Ectodermal cell (in vitro differentiated cells): ENCODE measurements around the gene TTLL5.

Source experiments
- H3K27ac ChIP-seq: 2 replicates; pipeline ENCODE4 v1.7.0; 2013; ENCODE audit warnings: mild to moderate bottlenecking, low read depth, low read length; ENCODE audit not compliant: insufficient read depth, poor library complexity, severe bottlenecking
- H3K27me3 ChIP-seq: 2 replicates; pipeline ENCODE4 v1.7.0; 2013; ENCODE audit warnings: mild to moderate bottlenecking, low read length; ENCODE audit not compliant: insufficient read depth, control insufficient read depth, poor library complexity, severe bottlenecking
- H3K36me3 ChIP-seq: one replicate; pipeline ENCODE4 v1.7.0; 2013; ENCODE audit warnings: low read length; ENCODE audit not compliant: control insufficient read depth, insufficient read depth
- H3K4me1 ChIP-seq: one replicate; pipeline ENCODE4 v1.7.0; 2013; ENCODE audit warnings: low read length; ENCODE audit not compliant: control insufficient read depth, insufficient read depth
- H3K4me3 ChIP-seq: 2 replicates; pipeline ENCODE4 v1.7.0; 2013; ENCODE audit warnings: low read depth, low read length, control low read depth; ENCODE audit not compliant: insufficient read depth
- H3K9me3 ChIP-seq: 2 replicates; pipeline ENCODE4 v1.7.0; 2013; ENCODE audit warnings: mild to moderate bottlenecking, low read length, moderate library complexity; ENCODE audit not compliant: control insufficient read depth
- WGBS, 2 experiments: methylation state at CpG; one replicate each; pipeline ENCODE4 v1.1.7; 2013; ENCODE audit warnings: missing lambda C conversion rate in 2 of 2; 5-methylcytosine and 5-hydroxymethylcytosine counted together

TTLL5 gene

DNA sequence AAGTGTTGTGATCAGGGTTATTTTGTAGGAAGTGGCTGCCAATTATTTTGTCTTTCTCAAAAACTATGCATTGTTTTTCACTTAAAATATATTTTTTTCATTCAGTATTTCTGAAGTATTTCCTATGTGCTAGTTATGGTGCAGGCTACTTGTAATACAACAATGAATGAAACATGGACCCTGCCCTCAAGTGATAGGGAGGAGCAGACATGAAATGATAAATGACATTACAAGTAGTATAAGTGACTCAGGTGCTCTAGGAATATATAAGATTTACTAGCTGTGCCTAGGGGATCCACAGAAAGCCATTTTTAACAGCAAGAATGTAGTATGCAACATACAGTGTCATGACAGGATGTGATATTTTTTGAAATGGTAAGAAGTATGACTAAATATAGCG lies 65.3 kb downstream of the TTLL5 start:
- no peak overlapping the region for H3K4me3 ChIP-seq
- H3K9me3 ChIP-seq = no peaks in the 10 kb centered on the region
- no peaks in the 10 kb centered on the region for H3K4me1 ChIP-seq
- no peaks in the 10 kb centered on the region for H3K27me3 ChIP-seq
- H3K36me3 ChIP-seq = peaks cover 15% of the 10 kb centered on the region
- WGBS, 2 experiments = 82 to 94% methylated on average over 1 of the region's 1 CpG
- no peak overlapping the region for H3K27ac ChIP-seq

DNA sequence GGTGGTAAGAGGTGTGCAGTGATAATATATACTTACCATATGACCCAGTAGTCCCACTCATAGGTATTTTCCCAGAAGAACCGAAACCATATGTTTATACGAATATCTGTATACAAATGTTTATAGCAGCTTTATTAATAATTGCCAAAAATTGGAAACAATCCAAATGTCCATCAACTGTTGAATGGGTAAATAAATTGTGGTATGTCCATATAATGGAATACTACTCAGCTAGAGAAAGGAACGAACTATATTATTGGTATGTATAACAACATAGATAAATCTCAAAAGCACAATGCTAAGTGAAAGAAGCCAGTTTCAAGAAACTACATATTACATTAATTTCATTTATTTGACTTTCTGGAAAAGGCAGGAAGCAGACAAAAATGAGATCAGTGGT lies 66.1 kb downstream of the TTLL5 start:
- Histone ChIP-seq H3K9me3 (no peaks in the 10 kb centered on the region), H3K4me1 (no peaks in the 10 kb centered on the region), H3K36me3 (peaks cover 11% of the 10 kb centered on the region), H3K4me3 (no peak overlapping the region), H3K27ac (no peak overlapping the region), H3K27me3 (no peaks in the 10 kb centered on the region)
- no CpG with 5 or more reads among the region's 3 CpGs for WGBS, 2 experiments

DNA sequence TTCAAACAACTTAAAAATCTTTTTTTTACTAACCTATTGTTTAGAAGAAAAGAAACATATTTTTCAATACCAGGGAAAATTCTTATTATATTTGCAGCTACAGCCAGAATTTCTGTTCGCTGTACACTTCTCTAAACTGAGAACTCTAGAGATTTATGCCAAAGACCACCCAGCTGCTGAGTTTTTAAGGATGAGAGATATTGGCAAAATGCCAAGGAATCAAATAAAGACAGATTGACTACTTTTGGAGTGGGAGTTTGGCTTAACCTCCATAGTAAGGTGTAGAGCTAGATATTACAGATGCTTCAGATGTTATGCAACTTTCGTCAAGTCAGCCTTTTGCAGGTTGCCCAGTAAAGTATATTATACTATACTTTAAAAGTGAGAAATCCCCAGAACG lies 71.8 kb downstream of the TTLL5 start:
- Histone ChIP-seq H3K4me1 (no peaks in the 10 kb centered on the region), H3K36me3 (peaks cover 5% of the 10 kb centered on the region), H3K27me3 (no peaks in the 10 kb centered on the region), H3K9me3 (no peaks in the 10 kb centered on the region), H3K4me3 (no peak overlapping the region), H3K27ac (no peak overlapping the region)
- WGBS, 2 experiments = 99 to 100% methylated on average over 2 to 3 of the region's 3 CpGs

DNA sequence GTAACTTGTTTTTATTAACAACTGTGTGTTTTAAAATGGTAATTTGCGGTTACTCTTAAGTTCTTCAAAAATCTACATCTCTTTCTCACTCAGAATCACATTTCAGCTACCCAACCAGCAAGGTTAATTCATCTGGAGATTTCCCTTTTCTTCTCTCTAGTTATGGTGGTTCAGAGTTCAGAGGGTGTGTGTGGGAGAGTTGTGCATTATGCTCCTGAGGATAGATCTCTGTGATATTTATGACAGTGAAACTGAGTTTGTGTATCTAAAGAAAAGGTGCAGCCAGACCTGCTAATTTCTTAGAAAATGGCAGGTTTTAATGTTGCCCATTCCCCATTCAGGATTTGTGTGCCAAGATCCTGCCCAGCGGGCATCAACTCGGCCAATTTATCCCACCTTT lies 73.8 kb downstream of the TTLL5 start:
- Histone ChIP-seq H3K36me3 (peaks cover 5% of the 10 kb centered on the region), H3K27ac (no peak overlapping the region), H3K4me1 (no peaks in the 10 kb centered on the region), H3K9me3 (no peaks in the 10 kb centered on the region), H3K27me3 (no peaks in the 10 kb centered on the region), H3K4me3 (no peak overlapping the region)
- 94 to 95% methylated on average over 2 of the region's 3 CpGs for WGBS, 2 experiments

DNA sequence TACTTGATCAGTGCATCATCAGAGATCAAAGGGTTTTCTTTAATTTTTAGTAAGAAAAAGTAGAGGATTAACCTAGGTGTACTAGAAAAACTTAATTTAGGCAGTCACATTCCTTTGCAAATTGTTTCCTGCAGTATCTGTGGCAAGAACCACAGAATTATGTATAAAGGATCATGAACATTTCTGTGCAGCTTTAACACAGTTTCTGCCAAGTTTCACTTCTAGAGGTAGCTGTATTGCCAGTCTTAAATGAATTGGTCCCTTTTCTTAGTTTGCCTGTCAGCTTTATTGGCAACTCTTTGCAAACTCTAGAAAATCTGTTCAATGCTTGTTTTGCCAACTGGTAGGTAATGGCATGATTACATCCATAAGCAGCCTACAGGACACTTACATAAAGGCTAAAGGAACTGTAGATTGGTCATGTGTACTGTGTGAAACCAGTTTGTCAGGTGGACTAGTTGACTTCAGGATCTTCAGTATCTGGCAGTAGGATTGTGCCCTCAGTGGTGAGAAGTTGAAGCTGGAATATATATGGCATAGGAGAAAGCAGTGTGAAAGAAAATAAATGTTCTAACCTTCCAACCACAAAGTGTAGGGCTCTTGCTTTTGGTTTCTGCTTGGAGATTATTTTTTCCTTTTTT lies 75.9 kb downstream of the TTLL5 start:
- no peaks in the 10 kb centered on the region for H3K9me3 ChIP-seq
- peaks cover 5% of the 10 kb centered on the region for H3K36me3 ChIP-seq
- H3K27ac ChIP-seq = no peak overlapping the region
- no peak overlapping the region for H3K4me3 ChIP-seq
- H3K4me1 ChIP-seq = no peaks in the 10 kb centered on the region
- no peaks in the 10 kb centered on the region for H3K27me3 ChIP-seq

DNA sequence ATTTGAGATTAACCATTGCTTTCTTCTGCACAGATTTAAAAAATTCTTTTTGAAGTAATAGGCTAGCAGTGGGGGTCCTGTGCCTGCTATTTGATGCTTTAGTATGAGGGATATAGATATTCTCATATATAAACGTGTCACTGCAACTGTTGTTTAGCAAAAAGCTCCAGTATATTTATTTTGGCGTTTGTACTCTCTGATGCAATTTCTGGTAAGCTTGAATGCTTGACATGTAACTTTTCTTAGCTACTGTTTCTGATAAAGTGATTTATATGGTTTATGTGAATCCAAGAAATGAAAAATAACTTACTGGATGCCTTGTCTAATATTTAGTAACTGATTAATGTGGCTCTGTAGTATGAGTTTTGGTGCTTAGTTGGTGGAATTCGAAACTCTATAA lies 77.1 kb downstream of the TTLL5 start:
- Histone ChIP-seq H3K9me3 (no peaks in the 10 kb centered on the region), H3K4me1 (no peaks in the 10 kb centered on the region), H3K27me3 (no peaks in the 10 kb centered on the region), H3K4me3 (no peak overlapping the region), H3K36me3 (no peaks in the 10 kb centered on the region), H3K27ac (no peak overlapping the region)
- WGBS, 2 experiments = 96% methylated on average over 2 of the region's 3 CpGs

DNA sequence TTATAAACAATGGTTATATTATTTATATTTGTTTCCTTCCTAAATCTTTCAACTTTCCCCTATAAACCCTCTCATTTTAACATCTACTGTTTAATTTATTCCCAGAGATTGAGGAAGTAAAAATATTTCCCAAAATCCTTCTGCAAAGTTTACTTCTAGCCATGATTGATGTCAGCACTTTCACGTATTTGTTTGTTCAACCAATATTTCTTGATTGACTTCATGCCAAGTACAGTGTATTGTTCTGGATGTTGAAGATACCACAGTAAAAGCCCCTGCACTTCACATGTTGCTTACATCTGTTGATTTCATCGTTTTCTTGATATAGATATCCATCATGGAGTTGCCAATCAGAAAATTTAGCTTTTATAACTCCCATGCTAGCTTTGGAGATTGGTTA lies 81.8 kb downstream of the TTLL5 start:
- no peak overlapping the region for H3K4me3 ChIP-seq
- H3K27me3 ChIP-seq = no peaks in the 10 kb centered on the region
- H3K27ac ChIP-seq = no peak overlapping the region
- peaks cover 16% of the 10 kb centered on the region for H3K36me3 ChIP-seq
- no peaks in the 10 kb centered on the region for H3K4me1 ChIP-seq
- no peaks in the 10 kb centered on the region for H3K9me3 ChIP-seq
- 98 to 100% methylated on average over 2 of the region's 2 CpGs for WGBS, 2 experiments

DNA sequence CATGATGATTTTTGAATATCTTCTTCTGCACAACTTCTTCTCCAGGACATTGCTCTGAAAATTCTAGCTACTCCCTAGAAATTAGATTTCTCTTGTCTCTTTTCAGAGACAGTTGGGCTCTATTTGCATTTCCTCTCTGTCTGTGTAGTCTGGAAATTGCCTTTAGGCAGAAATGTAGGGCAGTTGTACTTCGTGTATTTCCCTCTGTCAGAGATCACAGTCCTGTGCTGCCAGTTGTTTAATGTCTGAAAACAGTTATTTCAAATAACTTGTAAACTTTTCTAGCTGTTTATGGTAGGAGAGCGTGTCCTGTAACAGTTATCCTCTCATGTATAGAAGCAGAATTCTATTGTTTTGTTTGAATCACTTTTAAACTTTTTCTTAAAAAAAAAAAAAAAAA lies 86.9 kb downstream of the TTLL5 start:
- 96 to 100% methylated on average over 1 to 2 of the region's 2 CpGs for WGBS, 2 experiments
- H3K36me3 ChIP-seq = peaks cover 16% of the 10 kb centered on the region

DNA sequence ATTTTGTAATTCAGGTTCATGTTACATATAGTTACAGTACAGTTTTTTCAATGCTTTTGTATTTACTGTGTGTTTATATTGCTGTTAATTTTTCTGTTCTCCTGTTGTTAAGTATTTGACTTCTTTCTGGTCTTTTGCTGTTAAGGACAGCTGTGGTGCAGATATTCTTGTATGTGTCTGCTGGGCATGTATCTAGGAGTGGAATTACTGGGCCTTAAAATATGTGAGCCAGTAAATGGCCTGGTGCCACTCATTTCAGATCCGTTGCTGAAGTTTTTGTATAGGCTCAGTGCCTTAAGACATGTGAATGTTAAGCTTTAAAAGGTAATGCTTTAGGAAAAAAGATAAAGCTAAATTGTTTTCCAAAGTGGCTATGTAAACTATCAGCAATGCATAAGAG lies 87.3 kb downstream of the TTLL5 start:
- H3K9me3 ChIP-seq = no peaks in the 10 kb centered on the region
- no peaks in the 10 kb centered on the region for H3K27me3 ChIP-seq
- no peaks in the 10 kb centered on the region for H3K4me1 ChIP-seq
- H3K36me3 ChIP-seq = peaks cover 16% of the 10 kb centered on the region
- 87 to 94% methylated on average over 1 of the region's 1 CpG for WGBS, 2 experiments
- H3K27ac ChIP-seq = no peak overlapping the region
- no peak overlapping the region for H3K4me3 ChIP-seq

More for the DNA sequence above, 86.9 kb downstream of the TTLL5 start:
- Histone ChIP-seq H3K27ac (no peak overlapping the region), H3K27me3 (no peaks in the 10 kb centered on the region), H3K9me3 (no peaks in the 10 kb centered on the region), H3K4me3 (no peak overlapping the region), H3K4me1 (no peaks in the 10 kb centered on the region)

DNA sequence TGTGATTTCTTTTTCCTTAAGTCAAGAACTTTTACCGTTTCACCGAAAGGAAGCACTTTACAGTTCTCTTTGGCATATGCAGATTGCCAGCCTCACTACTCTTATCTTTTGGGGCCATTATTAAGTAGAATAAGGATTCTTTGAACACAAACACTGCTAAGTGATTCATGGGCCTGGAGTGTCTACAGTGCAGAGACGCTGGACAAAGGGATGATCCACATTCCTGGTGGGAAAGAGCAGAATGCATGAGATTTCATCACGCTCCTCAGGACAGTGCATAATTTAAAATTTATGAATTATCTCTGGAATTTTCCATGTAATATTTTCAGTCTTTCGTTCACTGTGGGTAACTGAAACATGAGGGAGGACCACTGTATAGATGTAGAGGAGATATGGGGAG lies 90.2 kb downstream of the TTLL5 start:
- 95 to 96% methylated on average over 5 of the region's 5 CpGs for WGBS, 2 experiments
- no peaks in the 10 kb centered on the region for H3K9me3 ChIP-seq
- H3K4me1 ChIP-seq = no peaks in the 10 kb centered on the region
- H3K36me3 ChIP-seq = peaks cover 9% of the 10 kb centered on the region
- no peaks in the 10 kb centered on the region for H3K27me3 ChIP-seq
- H3K4me3 ChIP-seq = no peak overlapping the region
- no peak overlapping the region for H3K27ac ChIP-seq

DNA sequence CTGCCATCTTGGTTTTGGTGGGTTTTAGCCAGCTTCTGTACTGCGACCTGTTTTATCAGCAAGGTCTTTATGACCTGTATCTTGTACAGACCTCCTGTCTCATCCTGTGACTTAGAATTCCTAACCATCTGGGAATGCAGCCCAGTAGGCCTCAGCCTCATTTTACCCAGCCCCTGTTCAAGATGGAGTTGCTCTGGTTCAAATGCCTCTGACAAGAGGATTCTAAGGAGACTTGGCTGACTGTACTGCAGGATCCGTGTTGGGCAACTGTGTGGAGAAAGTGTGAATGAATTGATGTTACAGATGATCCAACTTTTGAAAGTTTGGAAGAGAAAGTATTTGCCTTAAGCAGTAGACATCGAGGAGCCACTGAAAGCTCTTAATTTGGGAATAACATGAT lies 91.0 kb downstream of the TTLL5 start:
- Histone ChIP-seq H3K36me3 (peaks cover 8% of the 10 kb centered on the region), H3K4me1 (no peaks in the 10 kb centered on the region), H3K27ac (no peak overlapping the region), H3K9me3 (no peaks in the 10 kb centered on the region), H3K4me3 (no peak overlapping the region), H3K27me3 (no peaks in the 10 kb centered on the region)
- 92 to 93% methylated on average over 3 of the region's 3 CpGs for WGBS, 2 experiments
